Retinal pigment epithelial cell (primary cell): ENCODE measurements around the gene ZNF792.

Source experiments
- DNase-seq: peaks from one replicate; pipeline ENCODE4 v3.0.0-alpha.2; 2010; ENCODE audit warnings: low read depth
- H3K4me3 ChIP-seq: 2 replicates; pipeline ENCODE4 v1.5.1; 2011; ENCODE audit warnings: mild to moderate bottlenecking, low read length, control low read depth, moderate library complexity
- TF ChIP-seq, protein P1 (sequence below): conservative IDR thresholded peaks from 2 replicates; pipeline ENCODE4 v1.5.1; 2011; ENCODE audit warnings: low read depth, low read length, control low read depth, inconsistent platforms

Gene ZNF792

GRCh38 chr19:34985249-34986022 is 21.4 kb upstream of the ZNF792 start:
- TF ChIP-seq, protein P1, sequence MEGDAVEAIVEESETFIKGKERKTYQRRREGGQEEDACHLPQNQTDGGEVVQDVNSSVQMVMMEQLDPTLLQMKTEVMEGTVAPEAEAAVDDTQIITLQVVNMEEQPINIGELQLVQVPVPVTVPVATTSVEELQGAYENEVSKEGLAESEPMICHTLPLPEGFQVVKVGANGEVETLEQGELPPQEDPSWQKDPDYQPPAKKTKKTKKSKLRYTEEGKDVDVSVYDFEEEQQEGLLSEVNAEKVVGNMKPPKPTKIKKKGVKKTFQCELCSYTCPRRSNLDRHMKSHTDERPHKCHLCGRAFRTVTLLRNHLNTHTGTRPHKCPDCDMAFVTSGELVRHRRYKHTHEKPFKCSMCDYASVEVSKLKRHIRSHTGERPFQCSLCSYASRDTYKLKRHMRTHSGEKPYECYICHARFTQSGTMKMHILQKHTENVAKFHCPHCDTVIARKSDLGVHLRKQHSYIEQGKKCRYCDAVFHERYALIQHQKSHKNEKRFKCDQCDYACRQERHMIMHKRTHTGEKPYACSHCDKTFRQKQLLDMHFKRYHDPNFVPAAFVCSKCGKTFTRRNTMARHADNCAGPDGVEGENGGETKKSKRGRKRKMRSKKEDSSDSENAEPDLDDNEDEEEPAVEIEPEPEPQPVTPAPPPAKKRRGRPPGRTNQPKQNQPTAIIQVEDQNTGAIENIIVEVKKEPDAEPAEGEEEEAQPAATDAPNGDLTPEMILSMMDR: no peak
- DNase-seq: no peak
- no peak overlapping the region for H3K4me3 ChIP-seq

GRCh38 chr19:34984287-34984686 is 20.3 kb upstream of the ZNF792 start:
- no peak for DNase-seq
- H3K4me3 ChIP-seq: no peak overlapping the region
- TF ChIP-seq, protein P1: no peak

- H3K4me3 ChIP-seq: no peak overlapping the region
- no peak for DNase-seq
- TF ChIP-seq, protein P1: no peak
These were observed 19.8 kb upstream of the ZNF792 start for GRCh38 chr19:34983786-34984185.

- TF ChIP-seq, protein P1: no peak
- DNase-seq: no peak
These were observed 18.2 kb upstream of the ZNF792 start for GRCh38 chr19:34982275-34982674.

GRCh38 chr19:34979819-34980640 is 16.0 kb upstream of the ZNF792 start:
- no peak overlapping the region for H3K4me3 ChIP-seq
- TF ChIP-seq, protein P1: no peak
- no peak for DNase-seq

More at GRCh38 chr19:34982275-34982674, 18.2 kb upstream of the ZNF792 start:
- no peak overlapping the region for H3K4me3 ChIP-seq

DNA sequence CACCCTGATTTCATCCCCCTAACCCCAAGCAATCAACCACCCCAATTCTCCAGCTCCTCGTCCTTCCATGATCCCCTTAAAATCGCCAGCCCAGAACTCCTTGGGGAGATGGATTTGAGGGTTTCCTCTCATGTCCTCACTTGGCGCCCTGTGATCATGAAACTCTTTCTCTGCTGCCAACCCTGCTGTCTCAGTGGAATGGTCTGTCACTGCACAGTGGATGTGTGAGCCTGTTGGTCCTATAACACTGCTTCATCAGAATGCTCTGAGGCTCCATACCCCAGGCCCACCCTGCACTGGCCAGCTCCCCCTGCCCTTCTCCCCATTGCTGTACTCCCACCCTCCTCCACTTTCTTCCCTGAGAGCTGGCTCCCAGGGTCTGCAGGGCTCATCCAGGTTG is 12.6 kb upstream of the ZNF792 start:
- H3K4me3 ChIP-seq: no peak overlapping the region
- DNase-seq: no peak
- TF ChIP-seq, protein P1: no peak
